NCI-H1092 treated with DMSO at 0.1 percent for 48 hours (cell line): ENCODE data around the gene IZUMO2.
"Not testable (repeated sequence)": the region's sequence is repeated elsewhere in the genome, so short reads cannot be mapped to it uniquely, and the experiment has no call there.

Experiments
- DNase-seq: peaks from one replicate; lab custom pipeline; 2025; lab: John Stamatoyannopoulos, UW

The IZUMO2 gene

GRCh38 chr19:50135856-50136602 is 27.1 kb downstream of the IZUMO2 start:
- not testable (repeated sequence) for DNase-seq

DNA sequence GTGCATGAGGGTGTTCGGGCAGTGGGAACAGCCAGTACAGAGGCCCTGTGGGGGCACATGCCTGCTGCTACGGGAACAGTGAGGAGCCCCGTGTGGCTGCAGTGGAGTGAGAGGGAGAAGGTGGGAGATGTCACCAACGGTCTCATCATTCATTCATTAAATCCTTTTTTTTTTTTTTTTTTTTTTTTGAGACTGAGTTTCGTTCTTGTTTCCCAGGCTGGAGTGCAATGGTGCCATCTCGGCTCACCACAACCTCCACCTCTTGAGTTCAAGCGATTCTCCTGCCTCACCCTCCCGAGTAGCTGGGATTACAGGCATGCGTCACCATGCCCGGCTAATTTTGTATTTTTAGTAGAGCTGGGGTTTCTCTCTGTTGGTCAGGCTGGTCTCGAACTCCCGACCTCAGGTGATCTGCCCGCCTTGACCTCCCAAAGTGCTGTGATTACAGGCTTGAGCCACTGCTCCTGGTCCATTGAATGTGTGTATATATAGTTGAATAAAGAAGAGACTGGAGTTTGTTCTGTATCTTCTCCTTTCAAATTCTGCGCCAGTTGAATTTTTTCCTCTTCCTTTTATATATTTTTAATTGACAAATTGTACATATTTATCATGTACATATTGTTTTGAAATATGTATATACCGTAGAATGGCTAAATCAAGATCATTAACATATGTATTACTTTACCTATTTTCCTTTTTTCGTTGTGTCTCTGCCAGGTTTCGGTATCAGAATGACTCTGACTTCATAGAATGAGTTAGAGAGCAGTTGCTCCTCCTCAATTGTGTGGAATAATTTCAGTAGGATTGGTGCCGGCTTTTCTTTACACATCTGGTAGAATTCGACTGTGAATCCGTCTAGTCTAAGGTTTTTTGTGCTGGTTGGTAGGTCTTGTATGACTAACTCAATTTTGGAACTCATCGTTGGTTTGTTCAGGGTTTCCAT is 28.0 kb downstream of the IZUMO2 start:
- DNase-seq = not testable (repeated sequence)

GRCh38 chr19:50133518-50134492 is 29.3 kb downstream of the IZUMO2 start:
- not testable (repeated sequence) for DNase-seq

DNA sequence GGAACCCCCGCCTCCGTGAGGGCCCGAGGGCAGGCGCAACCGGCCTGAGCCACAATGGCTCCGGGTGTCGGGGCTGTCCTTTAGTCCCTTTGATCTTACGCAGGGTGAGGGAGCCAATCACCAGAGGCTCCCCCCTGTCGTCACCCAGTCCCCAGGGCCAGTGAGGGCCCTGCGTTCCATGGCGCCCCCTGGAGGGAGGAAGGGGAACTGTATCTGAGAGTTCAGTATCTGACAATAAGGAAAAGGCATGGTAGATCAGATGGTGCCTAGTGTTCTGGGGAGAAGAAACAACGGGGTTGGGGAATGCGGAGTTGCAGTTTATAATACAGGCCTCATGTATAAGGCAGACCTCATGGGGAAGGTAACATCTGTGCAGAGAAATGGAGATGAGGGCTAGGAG is 59.1 kb downstream of the IZUMO2 start:
- DNase-seq = not testable (repeated sequence)

DNA sequence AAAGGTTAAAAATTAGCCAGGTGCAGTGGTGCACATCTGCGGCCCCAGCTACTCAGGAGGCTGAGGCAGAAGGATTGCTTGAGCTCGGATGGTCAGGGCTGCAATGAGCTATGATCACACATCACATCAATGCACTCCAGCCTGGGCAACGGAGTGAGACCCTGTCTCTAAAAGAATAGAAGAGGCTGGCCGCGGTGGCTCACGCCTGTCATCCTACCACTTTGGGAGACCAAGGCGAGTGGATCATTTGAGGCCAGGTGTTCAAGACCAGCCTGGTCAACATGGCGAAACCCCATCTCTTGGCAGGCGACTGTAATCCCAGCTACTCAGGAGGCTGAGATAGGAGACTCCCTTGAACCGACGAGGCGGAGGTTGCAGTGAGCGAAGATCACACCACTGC is 59.7 kb downstream of the IZUMO2 start:
- DNase-seq = not testable (repeated sequence)
